SW480 (cell line): ENCODE data around the gene CNGB1.
"Not testable (repeated sequence)": the region's sequence is repeated elsewhere in the genome, so short reads cannot be mapped to it uniquely, and the experiment has no call there.

Experiments used
- DNase-seq: peaks from one replicate; pipeline ENCODE4 v3.0.0-alpha.2; 2016; ENCODE audit warnings: low spot score

Gene CNGB1

DNA sequence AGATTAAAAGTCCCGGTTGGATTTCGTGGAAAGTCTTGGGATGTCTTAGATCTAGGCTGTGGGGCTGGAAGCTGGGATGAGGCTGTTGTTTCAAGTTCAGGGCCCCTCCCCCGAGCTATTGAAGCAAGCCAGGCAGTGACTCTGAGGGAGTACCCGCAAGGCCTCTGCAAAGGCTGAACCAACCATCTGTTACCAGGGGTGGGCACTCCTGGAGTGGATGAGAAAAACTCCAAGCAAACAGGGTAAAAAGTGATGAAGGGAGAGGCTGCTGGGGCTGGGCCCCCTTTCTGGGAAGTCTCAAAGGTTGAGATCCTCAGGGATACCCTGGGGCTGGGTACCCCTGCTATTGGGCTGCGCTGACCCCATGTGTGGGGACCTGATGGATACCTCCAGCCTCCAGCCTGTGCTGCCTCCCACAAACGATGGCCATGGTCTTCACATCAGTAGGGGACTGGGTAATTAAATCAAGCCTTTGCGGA, 86.2 kb downstream of the CNGB1 start:
- no peak for DNase-seq

DNA sequence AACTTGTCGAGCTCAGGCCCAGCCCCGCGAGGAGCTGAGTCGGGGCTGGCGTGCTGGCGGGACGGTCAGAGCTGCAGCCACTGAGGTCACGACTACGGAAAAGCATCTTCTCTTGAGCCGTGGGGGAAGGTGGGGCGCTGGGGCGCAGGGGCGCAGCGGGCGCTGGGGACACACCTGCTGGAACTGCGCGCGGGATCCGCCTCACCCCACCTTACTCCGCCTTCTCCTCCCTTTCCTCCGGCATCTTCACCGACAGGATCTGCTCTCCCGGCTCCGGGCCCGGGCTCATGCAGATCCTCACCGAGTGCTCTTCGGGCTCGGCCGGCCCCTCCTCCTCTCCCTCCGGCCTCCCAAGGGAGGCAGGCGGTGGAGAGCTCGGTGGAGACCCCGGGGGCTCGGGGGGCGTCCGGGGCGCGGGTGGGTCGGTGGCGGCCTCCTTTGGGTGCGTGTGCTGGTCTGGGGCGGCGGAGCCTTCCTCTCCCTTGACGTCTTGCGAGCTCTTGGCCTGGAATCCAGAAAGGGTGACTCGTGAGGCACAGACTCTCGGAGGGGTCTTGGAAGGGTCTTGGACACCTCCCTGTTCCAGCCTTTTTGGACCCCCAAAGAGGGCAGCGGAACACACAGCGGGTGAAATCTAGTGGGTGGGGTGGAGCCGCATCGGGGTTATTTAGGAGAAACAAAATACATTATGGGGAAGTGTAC, 86.8 kb downstream of the CNGB1 start:
- no peak for DNase-seq

DNA sequence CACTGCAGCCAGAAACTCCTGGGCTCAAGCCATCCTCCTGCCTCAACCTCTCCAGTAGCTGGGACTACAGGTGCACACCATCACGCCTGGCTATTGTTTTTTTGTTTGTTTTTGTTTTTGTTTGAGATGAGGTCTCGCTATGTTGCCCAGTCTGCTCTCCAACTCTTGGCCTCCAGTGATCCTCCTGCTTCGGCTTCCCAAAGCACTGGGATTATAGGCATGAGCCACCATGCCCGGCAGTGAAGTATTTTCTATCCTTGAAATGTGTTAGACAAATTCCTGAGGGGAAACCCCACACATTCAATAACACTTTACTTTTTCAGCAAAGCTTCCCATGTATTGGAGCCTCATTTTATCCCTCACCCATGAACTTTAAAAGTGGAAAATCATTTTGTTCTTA, 87.4 kb downstream of the CNGB1 start:
- DNase-seq, result no peak

DNA sequence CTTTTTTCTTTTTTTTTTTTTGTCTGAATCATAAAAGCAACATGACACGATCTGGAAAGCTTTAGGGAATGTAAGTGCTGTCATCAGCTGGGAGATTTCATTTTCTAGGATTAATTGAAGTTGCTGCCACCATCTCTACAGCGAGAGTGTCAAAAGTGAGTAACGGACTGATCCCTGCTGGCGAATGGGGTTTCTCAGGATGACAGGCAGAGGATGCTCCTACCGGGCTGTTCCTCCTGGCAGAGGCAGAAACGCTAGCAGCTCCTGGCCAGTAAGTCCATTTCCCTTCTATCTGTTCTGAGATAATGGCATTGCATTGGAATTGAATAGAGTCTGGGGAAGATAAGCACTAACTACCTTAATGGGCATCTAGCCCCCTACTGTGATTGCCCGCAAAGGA, 88.1 kb downstream of the CNGB1 start:
- no peak for DNase-seq

DNA sequence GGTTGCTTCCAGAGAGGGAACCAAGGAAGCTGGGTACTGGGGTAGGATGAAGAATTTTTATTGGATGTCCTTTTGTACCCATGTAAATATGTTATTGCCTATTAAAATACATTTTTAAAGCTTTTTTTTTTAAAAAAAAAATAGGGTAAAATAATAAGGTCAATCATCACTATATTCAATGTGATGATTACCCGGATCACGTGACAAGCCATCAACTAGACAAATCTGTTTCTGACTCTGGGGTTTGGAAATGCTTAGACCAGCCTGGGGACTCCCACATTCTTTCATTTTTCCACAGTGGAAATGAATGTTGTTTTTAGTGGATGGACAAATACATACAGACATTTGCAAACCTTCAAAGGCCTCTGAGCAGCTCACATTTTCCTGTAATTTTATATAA, 88.7 kb downstream of the CNGB1 start:
- no peak for DNase-seq

DNA sequence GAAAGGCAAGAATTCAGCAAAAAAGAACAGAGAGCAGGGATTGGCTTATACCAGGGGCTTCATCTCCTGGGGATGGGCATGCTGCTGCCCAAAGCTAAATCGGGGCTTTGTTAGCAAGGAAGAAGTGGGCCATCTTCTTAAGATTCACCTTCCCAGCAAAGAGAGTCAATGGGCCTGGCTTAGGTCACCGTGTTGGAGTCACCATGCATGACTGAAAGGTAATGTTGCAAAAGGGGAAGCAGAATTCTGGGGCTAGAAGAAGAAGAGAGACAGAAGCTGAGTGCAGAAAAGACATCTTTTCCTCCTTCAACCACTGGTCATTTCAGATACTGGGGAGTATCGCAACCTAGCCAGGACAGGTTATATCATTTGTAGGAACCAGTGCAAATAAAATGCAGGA, 92.3 kb downstream of the CNGB1 start:
- DNase-seq, result no peak

DNA sequence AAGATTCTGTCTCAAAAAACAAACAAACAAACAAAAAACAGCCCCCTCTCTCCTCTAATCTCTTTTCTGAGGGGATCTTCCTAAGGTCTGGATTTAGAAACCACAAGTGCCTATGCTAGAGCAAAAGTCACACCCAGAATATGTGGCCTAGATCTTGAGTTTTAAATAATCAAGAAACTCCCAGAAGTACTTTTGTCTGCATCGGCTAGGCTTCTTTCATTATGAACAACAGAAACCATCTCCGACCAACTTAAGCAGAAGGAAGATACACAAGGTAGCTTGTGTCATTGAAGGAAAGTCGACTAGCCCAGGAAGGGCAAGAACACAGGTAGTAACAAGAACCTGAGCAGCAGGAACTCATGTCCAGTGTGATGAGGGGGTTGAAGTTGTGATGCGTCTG, 94.7 kb downstream of the CNGB1 start:
- no peak for DNase-seq

DNA sequence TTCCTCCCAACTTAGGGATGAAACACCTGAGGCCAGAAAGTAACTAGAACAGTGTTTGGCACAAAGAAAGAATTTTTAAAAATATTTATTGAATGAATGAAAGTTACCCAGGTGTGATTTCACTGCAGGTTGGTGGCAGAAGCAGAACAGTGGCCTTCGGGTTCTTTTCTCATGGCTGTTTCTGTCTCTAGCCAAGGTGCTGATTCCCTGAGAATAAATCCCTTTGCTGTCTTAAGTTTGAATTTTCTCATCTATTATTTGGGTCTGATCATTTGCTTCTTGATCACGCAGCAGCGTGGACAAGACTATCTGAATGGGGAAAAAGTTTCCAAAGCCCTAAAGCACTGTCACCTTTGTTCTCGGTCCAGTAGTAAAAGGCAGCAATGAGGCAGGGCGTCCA, 95.6 kb downstream of the CNGB1 start:
- DNase-seq, result no peak

DNA sequence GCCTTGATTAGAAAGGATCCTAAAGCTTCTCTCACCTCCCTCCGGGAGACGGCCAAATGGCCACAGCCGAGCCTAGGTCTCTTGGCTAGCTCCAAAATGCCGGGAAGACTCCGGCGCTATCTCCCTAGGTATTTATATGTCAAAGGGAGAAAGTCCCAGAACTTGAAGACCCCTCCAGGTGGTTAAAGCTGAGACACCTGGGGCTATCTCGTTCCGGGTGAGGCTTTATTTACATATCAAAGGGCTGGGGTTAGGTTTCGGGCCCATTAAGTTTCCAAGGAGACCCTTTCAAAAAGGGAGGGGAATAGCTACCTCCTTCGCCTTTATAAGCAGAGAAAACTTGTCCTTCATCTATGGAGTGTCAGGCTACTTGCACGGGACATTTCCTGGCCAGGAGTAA, 97.7 kb downstream of the CNGB1 start:
- no peak for DNase-seq

DNA sequence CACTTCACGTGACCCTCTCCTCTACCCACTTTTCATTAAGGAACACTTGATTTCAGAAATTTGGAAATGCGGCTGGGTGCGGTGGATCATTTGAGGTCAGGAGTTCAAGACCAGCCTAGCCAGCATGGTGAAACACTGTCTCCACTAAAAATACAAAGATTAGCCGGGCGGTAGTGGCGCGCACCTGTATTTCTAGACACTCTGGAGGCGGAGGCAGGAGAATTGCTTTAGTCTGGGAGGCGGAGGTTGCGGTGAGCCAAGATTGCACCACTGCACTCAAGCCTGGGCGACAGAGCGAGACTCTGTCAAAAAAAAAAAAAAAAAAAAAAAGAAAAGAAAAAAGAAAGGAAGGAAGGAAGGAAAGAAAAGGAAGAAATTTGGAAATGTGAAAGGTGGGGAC, 98.2 kb downstream of the CNGB1 start:
- not testable (repeated sequence) for DNase-seq

DNA sequence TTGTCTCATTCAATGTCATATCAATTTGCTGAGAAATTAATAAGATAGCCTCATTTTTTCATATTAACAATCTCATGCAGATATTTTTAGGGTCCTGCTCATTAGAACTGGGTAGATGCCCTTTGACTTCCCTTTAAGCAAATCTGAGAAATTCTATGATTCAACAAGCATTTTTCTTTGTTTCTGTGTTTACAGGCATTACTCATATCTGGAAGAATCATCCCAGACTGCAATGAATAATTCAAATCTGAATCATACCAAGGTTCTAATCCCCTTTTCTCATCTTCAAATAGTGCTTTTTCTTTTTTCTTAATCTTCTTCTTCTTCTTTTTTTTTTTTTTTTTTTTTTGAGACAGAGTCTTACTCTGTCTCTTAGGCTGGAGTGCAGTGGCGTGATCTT, 99.5 kb downstream of the CNGB1 start:
- no peak for DNase-seq

DNA sequence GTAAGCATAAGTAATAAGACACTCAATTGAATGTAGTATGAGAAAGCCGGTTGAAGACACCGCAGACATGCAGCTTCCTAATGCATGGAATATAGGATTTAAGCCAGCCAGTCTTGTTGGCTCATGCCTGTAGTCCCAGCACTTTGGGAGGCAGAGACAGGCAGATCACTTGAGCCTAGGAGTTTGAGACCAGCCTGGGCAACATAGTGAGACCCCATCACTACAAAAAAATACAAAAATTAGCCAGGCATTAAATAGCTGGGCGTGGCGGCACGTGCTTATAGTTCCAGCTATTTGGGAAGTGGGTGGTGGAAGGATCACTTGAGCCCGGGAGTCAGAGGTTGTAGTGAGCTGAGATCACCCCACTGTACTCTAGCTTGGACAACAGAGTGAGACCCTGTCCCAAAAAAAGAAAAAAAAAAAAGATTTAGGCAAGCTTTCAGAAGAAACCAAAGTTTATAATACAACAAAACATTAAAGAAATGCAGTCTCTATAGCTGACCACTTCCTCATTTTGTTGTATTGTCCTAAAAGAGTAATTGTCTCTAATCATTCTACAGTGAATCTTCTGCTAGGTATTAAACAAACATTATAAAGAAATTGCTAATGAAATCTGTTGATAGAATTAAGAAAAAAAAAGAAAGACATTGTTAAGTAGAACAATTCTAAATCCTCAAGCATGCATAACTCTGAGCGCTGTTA, 100.0 kb downstream of the CNGB1 start:
- no peak for DNase-seq

DNA sequence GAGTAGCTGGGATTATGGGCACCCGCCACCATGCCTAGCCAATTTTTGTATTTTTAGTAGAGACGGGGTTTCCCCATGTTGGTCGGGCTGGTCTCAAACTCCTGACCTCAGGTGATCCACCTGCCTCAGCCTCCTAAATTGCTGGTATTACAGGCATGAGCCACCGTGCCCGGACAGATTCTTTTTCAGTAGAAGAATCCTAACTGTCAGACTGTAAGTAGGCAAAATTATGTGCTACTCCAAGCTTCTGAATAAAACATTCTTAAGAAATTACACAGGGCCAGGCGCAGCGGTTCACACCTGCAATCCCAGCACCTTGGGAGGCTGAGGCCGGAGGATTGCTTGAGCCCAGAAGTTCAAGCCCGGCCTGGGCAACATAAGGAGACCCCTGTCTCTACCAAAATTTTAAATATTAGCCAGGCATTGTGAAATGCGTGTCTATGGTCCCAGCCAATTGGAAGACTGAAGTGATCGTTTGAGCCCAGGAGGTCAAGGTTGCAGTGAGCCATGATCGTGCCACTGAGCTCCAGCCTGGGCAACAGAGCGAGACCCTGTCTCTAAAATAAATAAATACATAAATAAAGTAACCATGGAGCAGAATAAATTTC, 101.9 kb downstream of the CNGB1 start:
- no peak for DNase-seq

DNA sequence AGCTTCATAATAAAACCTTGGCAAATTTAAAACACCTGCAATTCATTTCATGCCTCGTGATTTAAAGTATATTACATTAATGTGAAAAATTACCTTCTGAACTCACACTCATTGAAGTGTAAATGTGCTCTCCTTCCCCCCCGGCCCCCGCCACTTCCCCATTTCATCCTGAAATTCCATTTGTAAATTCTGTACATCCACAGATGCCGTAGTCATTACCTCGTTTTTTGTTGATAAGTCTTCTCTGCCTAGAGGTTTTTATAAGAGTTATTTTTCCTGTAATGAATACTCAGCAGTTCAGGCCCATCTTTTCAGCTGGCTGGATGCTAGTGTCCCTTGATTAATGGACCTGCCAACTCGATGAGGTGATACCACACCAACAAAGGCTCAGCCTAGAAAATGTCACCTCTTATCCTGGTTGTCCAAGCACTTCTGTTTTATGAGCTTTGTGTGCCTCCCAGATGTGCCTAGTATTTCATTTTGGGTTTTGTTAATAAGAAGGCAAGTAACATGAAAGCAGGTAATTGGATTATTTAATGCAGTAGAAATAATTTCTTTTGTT, 103.8 kb downstream of the CNGB1 start:
- no peak for DNase-seq

DNA sequence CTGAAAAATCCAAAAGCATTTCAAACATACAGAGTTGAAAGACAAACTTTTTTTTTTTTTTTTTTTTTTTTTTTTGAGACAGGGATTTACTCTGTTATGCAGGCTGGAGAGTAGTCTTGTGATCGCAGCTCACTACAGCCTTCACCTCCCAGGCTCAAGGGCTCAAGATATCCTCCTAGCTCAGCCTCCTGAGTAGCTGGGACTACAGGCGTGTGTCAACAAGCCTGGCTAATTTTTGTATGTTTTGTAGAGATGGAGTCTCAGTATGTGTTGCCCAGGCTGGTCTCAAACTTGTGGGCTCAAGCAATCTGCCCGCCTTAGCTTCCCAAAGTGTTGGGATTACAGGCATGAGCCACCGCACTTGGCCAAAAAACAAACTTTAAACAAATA, 104.4 kb downstream of the CNGB1 start:
- DNase-seq, result no peak

DNA sequence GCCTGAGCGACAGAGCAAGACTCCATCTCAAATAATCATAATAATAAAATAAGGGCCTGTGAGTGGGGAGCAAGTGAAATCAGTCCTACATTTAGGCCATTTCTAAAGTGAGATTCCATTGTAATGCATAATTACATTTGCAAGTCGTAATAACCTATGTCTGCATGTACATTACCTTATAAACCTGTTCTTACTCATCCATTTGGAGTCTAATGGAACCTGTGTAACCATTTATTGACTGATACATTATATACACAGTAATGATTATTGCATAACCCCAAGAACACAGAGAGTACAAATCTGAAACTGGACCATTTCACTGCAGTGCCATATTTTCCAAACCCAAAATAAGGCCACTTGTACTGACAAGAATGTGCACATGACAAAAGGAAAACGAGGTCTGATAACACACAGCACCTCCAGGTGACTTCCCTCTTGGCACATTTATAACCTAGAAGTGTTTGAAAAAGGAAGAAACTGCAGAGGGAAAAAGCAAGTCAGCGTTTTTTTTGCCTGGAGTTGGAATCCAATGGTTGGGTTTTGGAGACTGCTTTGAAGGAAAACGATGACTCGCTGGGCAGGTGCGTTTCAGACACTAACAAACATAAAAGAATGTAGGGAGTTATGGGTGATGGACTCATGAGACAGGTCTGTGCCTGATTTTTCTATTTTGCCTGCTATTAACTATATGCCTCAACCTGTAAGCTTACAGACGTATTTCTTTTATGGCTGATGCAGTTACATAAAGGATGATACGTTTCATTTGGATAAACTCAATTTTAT, 105.0 kb downstream of the CNGB1 start:
- DNase-seq, result peak; percentile 19

DNA sequence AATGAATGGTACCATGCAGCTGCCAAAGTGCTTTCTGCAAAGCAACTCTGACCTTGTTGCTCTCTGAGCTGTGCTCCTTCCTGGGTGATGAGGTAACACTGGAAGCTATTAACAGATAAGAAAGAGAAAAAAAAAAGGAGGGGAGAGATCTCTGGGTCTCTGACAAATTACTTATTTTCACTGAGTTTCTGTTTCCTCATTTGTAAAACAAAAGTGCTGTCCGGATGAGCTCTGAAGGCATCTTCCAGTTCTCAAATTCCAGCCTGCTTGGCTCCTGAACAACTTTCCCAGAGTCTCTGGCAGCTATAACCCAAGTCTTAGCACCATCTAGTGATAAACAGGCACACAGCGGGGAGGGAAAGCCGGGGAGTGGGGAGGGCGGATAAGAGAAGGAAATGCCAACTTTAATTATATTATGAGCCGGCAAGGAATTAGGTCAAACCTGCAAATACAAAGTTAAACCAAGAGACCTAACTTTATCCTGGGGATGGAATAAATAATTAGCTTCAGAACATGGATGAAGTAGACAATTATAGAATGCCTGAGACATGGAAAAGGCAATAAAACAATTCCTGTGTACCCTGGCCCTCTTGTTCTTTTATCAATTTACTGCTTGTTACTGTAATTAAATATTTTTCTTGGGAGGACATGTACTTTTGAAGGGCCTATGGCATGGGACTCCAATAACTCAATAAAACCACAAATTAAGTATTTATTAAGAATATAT, 107.3 kb downstream of the CNGB1 start:
- peak; percentile 58 for DNase-seq

DNA sequence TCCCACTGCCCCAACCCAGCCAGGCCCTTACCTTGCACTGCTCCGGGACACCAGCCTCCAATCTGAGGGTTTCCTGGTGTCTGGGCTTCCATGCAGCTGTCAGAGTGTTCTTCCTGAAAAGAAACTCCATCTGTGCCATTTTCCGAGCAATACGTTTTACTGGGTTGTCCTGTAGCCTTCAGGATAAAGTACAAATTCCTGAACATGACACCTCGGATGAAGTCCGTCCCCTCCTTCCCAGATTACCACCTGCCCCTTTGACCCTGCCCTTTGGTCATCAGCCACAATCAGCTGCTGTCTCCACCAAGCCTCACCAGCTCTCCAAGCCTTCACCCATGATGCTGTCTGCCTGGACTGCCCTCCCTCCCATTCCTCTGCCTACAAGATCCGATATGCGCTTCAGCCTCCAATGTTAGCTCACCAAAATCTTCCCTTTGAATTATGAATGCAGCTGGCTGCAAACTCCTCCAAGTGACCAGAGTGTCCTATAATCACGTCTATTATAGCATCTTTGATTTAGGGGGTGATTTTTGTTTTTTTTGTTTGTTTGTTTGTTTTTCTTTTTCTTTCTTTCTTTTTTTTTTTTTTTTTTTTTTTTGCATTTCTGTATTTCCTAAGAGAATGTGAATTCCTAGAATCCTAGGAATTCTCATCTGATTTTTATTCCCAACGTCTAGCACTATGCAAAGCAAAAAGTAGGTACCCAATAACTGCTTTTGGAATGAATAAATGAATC, 108.1 kb downstream of the CNGB1 start:
- DNase-seq, result peak; percentile 25

DNA sequence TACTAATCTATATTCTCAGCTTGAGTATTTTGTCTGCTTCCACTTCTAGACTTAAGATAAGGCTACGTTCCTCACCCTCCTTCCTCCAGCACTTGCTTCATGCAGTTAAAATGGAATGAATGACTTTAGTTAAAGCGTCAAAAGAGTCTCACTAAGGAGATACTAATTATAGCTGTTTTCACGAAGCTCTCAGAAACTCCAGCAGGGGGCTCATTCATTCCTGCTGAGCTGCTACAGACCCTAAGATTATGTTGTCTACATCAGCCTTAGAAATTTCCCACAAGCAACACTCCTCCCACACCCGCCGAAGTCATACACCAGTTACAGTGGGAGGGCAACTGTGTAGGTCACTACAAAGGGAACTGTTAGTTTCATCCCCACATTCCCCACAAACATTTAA, 111.6 kb downstream of the CNGB1 start:
- peak; percentile 43 for DNase-seq

DNA sequence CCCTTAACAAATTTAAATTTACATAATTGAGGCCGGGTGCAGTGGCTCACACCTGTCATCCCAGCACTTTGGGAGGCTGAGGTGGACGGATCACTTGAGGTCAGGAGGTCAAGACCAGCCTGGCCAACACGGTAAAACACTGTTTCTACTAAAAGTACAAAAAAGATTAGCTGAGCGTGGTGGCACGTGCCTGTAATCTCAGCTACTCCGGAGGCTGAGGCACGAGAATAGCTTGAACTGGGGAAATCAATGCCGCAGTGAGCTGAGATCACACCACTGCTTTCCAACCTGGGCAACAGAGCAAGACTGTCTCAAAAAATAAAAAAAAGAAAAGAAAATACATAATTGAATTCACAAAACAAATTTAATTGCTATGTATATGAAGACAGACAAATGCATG, 112.3 kb downstream of the CNGB1 start:
- DNase-seq, result no peak

DNA sequence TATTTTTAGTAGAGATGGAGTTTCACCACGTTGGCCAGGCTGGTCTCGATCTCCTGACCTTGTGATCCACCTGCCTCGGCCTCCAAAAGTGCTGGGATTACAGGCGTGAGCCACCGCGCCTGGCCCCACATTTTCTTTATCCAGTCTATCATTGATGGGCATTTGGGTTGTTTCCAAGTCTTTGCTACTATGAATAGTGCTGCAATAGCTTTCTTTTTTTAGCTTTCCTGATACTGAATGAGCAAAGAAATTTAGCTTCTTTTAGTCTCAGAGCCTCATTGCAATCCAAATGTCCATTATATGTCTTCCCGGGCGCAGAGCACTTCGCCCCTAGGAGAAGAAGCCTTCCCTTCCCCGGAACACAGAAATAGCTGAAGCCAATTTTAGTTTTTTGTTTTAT, 112.9 kb downstream of the CNGB1 start:
- DNase-seq, result not testable (repeated sequence)
